BLaER1 treated with 17β-estradiol and CSF1 and Interleukin-3, amounts not matched to agents 10 nM and 100 nM (cell line): ENCODE measurements around the gene C3AR1.
"Not testable (repeated sequence)": the region's sequence is repeated elsewhere in the genome, so short reads cannot be mapped to it uniquely, and the experiment has no call there.

ENCODE experiments used
- H3K27ac ChIP-seq, 11 experiments: shearing (Covaris generic); formaldehyde crosslinking; 2 replicates each; pipeline ENCODE4 v1.8.1; 2022
- H3K27me3 ChIP-seq, 11 experiments: shearing (Covaris generic); formaldehyde crosslinking; 2 replicates each; pipeline ENCODE4 v1.8.1; 2022
- H3K36me3 ChIP-seq, 11 experiments: shearing (Covaris generic); formaldehyde crosslinking; 2 replicates each; pipeline ENCODE4 v1.8.1; 2022
- H3K4me1 ChIP-seq, 10 experiments: shearing (Covaris generic); formaldehyde crosslinking; 2 replicates each; pipeline ENCODE4 v1.8.1; 2022
- H3K4me2 ChIP-seq, 11 experiments: shearing (Covaris generic); formaldehyde crosslinking; 2 replicates each; pipeline ENCODE4 v1.8.1; 2022
- H3K4me3 ChIP-seq, 10 experiments: shearing (Covaris generic); formaldehyde crosslinking; 2 replicates each; pipeline ENCODE4 v1.8.1; 2022
- H3K9ac ChIP-seq, 11 experiments: shearing (Covaris generic); formaldehyde crosslinking; 2 replicates each; pipeline ENCODE4 v1.8.1; 2022
- H3K9me3 ChIP-seq, 11 experiments: shearing (Covaris generic); formaldehyde crosslinking; replicated peaks in 1 of 11; 2 replicates each; pipeline ENCODE4 v1.8.1; 2022
- H4K20me1 ChIP-seq, 11 experiments: shearing (Covaris generic); formaldehyde crosslinking; 2 replicates each; pipeline ENCODE4 v1.8.1; 2022
- Cebpa-rat ChIP-seq, 11 experiments: shearing (Covaris generic); IDR thresholded peaks; 2 replicates each; pipeline ENCODE4 v1.8.1; 2022

Gene C3AR1

DNA sequence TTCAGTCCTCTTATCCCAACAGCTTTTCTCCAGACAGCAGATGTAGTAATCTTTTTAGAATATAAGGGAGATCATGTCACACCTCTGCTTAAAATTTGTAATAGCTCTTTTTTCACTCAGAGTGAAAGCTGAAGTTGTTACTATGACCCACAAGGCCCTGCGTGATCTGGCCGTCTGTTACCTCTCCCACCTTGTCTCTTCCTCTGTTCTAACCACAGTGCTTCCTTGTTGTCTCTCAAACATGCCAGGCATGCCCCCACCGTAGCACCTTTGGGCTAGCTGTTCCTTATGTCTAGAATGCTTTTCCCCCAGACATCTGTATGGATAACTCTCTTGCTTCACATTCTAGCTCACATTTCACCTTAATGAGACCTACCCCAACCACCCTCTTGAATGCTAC is 22.4 kb upstream of the C3AR1 start:
- H3K4me2 ChIP-seq: peak overlapping the region; percentile 40 to 71 (median 60); a peak in 21 of 22 replicates
- TF ChIP-seq Cebpa-rat (IDR thresholded peaks at IDR 0.05): no peak
- peaks cover 43 to 71% (median 56%) of the 10 kb centered on the region in 11 experiments for H3K36me3 ChIP-seq
- H3K9ac ChIP-seq: peak overlapping the region in 1 of 11 experiments; percentile 19; a peak in 3 of 22 replicates
- H3K27ac ChIP-seq: no peak overlapping the region
- peaks cover 31 to 69% (median 41%) of the 10 kb centered on the region in 10 experiments for H3K4me1 ChIP-seq
- H3K4me3 ChIP-seq: no peak overlapping the region
- H4K20me1 ChIP-seq: peaks cover 7 to 82% (median 51%) of the 10 kb centered on the region in 11 experiments; a peak in 18 of 22 replicates
- H3K9me3 ChIP-seq: no peaks in the 10 kb centered on the region
- no peaks in the 10 kb centered on the region for H3K27me3 ChIP-seq

GRCh38 chr12:8087666-8088065 is 21.5 kb upstream of the C3AR1 start:
- Histone ChIP-seq H3K36me3 (peaks cover 34 to 64% (median 47%) of the 10 kb centered on the region in 11 experiments), H3K4me1 (peaks cover 41 to 78% (median 50%) of the 10 kb centered on the region in 10 experiments), H3K4me2 (peak overlapping the region; percentile 26 to 71 (median 58); a peak in 21 of 22 replicates), H3K9me3 (no peaks in the 10 kb centered on the region), H3K27ac (0 out of 22 replicates have a peak overlapping the region, but pooled peaks of 1 of the 11 experiments have one; percentile 8), H3K9ac (no peak overlapping the region), H4K20me1 (peaks cover 7 to 86% (median 51%) of the 10 kb centered on the region in 11 experiments; a peak in 18 of 22 replicates), H3K27me3 (no peaks in the 10 kb centered on the region), H3K4me3 (no peak overlapping the region)
- no peak for TF ChIP-seq Cebpa-rat (IDR thresholded peaks at IDR 0.05)

DNA sequence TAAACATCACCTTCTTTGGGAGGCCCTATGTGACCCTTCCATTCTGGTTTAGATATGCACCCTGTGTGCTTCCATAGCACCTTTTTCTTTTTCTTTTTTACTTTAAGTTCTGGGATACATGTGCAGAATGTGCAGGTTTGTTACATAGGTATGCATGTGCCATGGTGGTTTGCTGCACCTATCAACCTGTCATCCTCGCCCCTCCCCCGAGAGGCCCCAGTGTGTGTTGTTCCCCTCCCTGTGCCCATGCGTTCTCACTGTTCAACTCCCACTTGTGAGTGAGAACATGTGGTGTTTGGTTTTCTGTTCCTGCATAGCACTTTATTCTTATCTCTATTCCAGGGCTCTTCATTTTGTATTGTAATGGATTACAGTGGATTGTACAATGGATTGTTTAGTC is 18.2 kb upstream of the C3AR1 start:
- Histone ChIP-seq H3K4me2 (peak overlapping the region in 9 of 11 experiments; percentile 85 to 96 (median 88); a peak in 18 of 22 replicates), H3K9ac (0 out of 22 replicates have a peak overlapping the region, but pooled peaks of 1 of the 11 experiments have one; percentile 89), H3K36me3 (peaks cover 5 to 30% (median 14%) of the 10 kb centered on the region in 11 experiments; a peak in 16 of 22 replicates), H4K20me1 (peaks cover 7 to 61% (median 36%) of the 10 kb centered on the region in 11 experiments; a peak in 17 of 22 replicates), H3K4me1 (peaks cover 53 to 84% (median 63%) of the 10 kb centered on the region in 10 experiments)
- not testable (repeated sequence) for H3K4me3 ChIP-seq, H3K27me3 ChIP-seq, H3K27ac ChIP-seq, H3K9me3 ChIP-seq

DNA sequence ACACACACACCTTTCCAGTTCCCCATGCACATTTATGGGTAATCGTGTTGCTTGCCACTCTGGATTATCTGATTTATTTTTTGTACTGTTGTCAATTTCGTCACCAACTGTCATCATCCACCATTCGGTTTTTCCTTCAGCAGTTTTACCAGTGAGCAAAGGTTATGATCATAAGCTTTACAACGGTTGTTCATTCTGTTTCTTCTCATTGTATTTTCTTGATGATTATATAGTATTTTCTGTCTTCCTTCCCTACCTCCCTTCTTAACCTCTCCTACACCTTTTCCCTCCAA is 16.6 kb upstream of the C3AR1 start:
- Histone ChIP-seq H3K27ac (peak overlapping the region; percentile 77 to 90 (median 84); a peak in 21 of 22 replicates), H3K4me3 (peak overlapping the region; percentile 78 to 98 (median 88)), H3K4me1 (peaks cover 39 to 84% (median 57%) of the 10 kb centered on the region in 10 experiments)

DNA sequence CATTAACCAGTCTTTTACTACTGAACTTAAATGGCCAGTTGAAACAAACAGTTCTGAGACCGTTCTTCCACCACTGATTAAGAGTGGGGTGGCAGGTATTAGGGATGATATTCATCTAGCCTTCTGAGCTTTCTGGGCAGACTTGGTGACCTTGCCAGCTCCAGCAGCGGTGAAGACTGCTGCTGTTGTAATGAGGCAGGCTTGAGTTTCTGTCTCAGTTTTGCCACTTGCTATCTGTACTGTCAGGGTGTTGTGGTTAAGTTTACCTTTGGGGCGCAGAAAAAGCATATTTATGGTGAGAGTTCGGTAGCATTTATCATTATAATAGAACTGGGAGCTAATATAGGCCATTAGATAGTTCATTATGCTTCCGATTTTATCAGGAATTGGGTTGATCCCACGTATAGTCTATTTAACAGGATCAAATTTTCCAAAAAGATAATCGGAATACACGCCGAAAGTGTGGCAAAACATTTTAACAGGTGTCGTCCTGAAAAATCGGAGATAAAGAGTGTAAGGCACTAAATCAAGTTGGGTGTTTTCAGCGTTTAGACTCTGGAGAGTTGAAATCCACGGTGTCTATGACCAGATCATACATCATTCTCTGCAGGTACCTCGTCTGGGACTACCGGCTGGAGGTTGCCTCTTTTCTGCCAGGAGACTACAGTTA is 15.2 kb upstream of the C3AR1 start:
- Histone ChIP-seq H3K4me1 (peaks cover 37 to 84% (median 54%) of the 10 kb centered on the region in 10 experiments), H4K20me1 (peaks cover 1 to 31% (median 18%) of the 10 kb centered on the region in 11 experiments; a peak in 12 of 22 replicates), H3K4me2 (peak overlapping the region; percentile 84 to 97 (median 92)), H3K4me3 (peak overlapping the region; percentile 78 to 98 (median 88)), H3K27me3 (no peaks in the 10 kb centered on the region), H3K9me3 (no peaks in the 10 kb centered on the region), H3K27ac (peak overlapping the region; percentile 77 to 90 (median 84)), H3K9ac (peak overlapping the region; percentile 76 to 91 (median 86)), H3K36me3 (peaks cover 3 to 22% (median 9%) of the 10 kb centered on the region in 11 experiments; a peak in 14 of 22 replicates)
- TF ChIP-seq Cebpa-rat (IDR thresholded peaks at IDR 0.05): no peak

More for the DNA sequence above, 16.6 kb upstream of the C3AR1 start:
- Histone ChIP-seq H4K20me1 (peaks cover 7 to 45% (median 26%) of the 10 kb centered on the region in 11 experiments; a peak in 15 of 22 replicates), H3K27me3 (no peaks in the 10 kb centered on the region), H3K36me3 (peaks cover 5 to 26% (median 11%) of the 10 kb centered on the region in 11 experiments; a peak in 14 of 22 replicates), H3K9ac (peak overlapping the region; percentile 76 to 91 (median 86)), H3K4me2 (peak overlapping the region; percentile 84 to 96 (median 88)), H3K9me3 (no peaks in the 10 kb centered on the region)
- TF ChIP-seq Cebpa-rat (IDR thresholded peaks at IDR 0.05): no peak

- Histone ChIP-seq H3K9me3 (no peaks in the 10 kb centered on the region), H3K4me1 (peaks cover 37 to 74% (median 51%) of the 10 kb centered on the region in 10 experiments), H3K4me3 (peak overlapping the region in 1 of 10 experiments; percentile 86; a peak in 1 of 20 replicates), H3K27me3 (no peaks in the 10 kb centered on the region), H4K20me1 (peaks cover 0 to 19% (median 14%) of the 10 kb centered on the region in 11 experiments; a peak in 8 of 22 replicates), H3K4me2 (peak overlapping the region in 9 of 11 experiments; percentile 16 to 97 (median 88); a peak in 16 of 22 replicates), H3K27ac (peak overlapping the region in 4 of 11 experiments; percentile 45 to 88 (median 82); a peak in 7 of 22 replicates), H3K9ac (peak overlapping the region in 3 of 11 experiments; percentile 26 to 89 (median 36); a peak in 4 of 22 replicates), H3K36me3 (peaks cover 0 to 9% (median 0%) of the 10 kb centered on the region in 11 experiments; a peak in 1 of 22 replicates)
- no peak for TF ChIP-seq Cebpa-rat (IDR thresholded peaks at IDR 0.05)
Observed at GRCh38 chr12:8080120-8080519, 14.0 kb upstream of the C3AR1 start.

DNA sequence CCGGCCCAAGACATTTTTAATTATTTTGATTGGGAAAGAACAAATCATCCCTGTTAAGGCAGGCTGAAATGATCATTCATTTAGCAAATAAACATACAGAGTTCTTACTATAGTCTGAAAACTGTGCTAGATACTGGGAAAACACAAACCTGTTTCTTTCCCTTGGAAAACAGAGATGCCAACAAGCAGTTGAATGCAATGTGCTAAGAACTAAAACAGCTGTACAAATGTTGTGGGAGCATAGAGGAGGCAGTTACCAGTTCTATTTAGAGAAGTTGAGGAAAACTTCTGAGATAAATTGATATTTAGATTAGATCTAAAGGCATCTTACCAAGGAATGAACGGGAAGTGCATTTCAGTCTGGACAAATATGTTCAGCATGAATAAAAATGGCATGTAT is 12.8 kb upstream of the C3AR1 start:
- Histone ChIP-seq H3K9me3 (no peaks in the 10 kb centered on the region), H4K20me1 (peaks cover 0 to 10% (median 4%) of the 10 kb centered on the region in 11 experiments; a peak in 8 of 22 replicates), H3K4me1 (peaks cover 32 to 70% (median 41%) of the 10 kb centered on the region in 10 experiments), H3K27me3 (no peaks in the 10 kb centered on the region), H3K36me3 (0 out of 22 replicates have a peak, but pooled peaks cover 0 to 5% (median 0%) of the 10 kb centered on the region in 11 experiments), H3K9ac (peak overlapping the region in 3 of 11 experiments; percentile 26 to 35 (median 35); a peak in 3 of 22 replicates), H3K27ac (peak overlapping the region in 2 of 11 experiments; percentile 26 to 37; a peak in 3 of 22 replicates), H3K4me3 (no peak overlapping the region), H3K4me2 (peak overlapping the region in 5 of 11 experiments; percentile 4 to 97 (median 48); a peak in 8 of 22 replicates)
- TF ChIP-seq Cebpa-rat (IDR thresholded peaks at IDR 0.05): no peak

GRCh38 chr12:8078398-8078797 is 12.2 kb upstream of the C3AR1 start:
- Histone ChIP-seq H3K9ac (peak overlapping the region in 3 of 11 experiments; percentile 26 to 35 (median 35); a peak in 2 of 22 replicates), H3K36me3 (no peaks in the 10 kb centered on the region), H3K4me2 (peak overlapping the region in 4 of 11 experiments; percentile 4 to 97 (median 70); a peak in 6 of 22 replicates), H4K20me1 (peaks cover 0 to 5% (median 0%) of the 10 kb centered on the region in 11 experiments; a peak in 6 of 22 replicates), H3K9me3 (no peaks in the 10 kb centered on the region), H3K27ac (peak overlapping the region in 2 of 11 experiments; percentile 26 to 37; a peak in 2 of 22 replicates), H3K4me3 (no peak overlapping the region), H3K4me1 (peaks cover 27 to 70% (median 36%) of the 10 kb centered on the region in 10 experiments), H3K27me3 (no peaks in the 10 kb centered on the region)
- TF ChIP-seq Cebpa-rat (IDR thresholded peaks at IDR 0.05): no peak
